Measurements from ENCODE around the gene ASAP3. TPM values are rescaled to one million over a fixed set of nuclear protein-coding genes. Genes with fewer than 3 reads are reported as not detected.
"Not testable (repeated sequence)": the region's sequence is repeated elsewhere in the genome, so short reads cannot be mapped to it uniquely, and the experiment has no call there.

The ASAP3 gene
- total RNA-seq, 1 donor from 2014 or later: 3.6 TPM

DNA sequence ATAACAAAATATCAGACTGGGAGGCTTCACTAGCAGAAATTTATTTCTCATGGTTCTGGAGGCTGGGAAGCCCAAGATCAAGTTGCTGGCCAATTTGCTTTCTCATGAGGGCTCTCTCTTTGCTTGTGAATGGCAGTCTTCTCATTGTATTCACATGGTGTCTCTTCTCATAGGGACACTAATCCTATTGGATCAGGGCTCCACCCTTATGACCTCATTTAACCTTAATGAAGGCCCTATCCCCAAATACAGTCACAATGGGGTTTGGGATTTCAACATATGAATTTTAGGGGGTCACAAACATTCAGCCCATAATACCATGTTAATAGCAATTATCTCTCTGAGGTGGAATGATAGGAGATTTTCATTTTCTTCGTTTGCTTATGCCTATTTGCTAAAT, 84.8 kb downstream of the ASAP3 start:
- no peak for DNase-seq (ENCODE audit: low read depth in 2 of 2)

DNA sequence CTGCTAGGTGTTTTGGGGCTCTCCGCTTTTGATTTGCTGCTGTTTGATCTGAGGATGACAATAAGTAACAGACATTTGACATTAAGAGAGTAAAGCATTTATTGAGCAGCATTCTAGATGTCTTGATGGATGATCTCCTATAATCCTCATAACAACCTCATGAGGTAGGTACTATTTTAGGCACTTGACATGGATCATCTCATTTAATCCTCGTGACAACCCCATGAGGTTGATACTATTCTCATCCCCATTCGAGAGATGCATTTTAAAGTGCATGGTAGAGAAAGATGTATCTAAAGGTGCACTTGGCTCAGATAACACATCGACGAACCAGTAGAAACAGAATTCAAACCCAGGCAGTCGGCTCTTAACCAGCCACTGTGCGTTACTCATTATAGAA, 86.1 kb downstream of the ASAP3 start:
- no peak for DNase-seq (ENCODE audit: low read depth in 2 of 2)

DNA sequence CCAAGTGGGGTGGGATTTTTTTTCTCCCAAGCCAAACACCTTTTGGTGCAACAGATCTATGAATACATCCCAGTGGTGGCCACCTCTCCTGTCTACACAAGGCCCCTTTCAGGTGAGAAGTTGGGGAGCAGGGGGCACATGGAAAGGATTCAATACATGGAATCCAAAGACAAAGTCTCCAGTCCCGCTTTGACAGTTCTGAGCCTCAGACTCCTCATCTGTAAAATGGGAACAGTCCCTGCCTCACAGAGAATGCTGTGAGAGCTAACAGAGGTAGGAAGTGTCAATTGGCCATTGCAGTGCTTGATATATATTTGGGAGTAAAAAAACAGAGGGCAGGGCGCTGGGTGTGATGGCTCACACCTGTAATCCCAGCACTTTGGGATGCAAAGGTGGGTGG, 87.6 kb downstream of the ASAP3 start:
- DNase-seq (ENCODE audit: low read depth in 2 of 2): no peak

GRCh38 chr1:23395849-23396248, 88.1 kb downstream of the ASAP3 start:
- DNase-seq (ENCODE audit: low read depth in 2 of 2): no peak

DNA sequence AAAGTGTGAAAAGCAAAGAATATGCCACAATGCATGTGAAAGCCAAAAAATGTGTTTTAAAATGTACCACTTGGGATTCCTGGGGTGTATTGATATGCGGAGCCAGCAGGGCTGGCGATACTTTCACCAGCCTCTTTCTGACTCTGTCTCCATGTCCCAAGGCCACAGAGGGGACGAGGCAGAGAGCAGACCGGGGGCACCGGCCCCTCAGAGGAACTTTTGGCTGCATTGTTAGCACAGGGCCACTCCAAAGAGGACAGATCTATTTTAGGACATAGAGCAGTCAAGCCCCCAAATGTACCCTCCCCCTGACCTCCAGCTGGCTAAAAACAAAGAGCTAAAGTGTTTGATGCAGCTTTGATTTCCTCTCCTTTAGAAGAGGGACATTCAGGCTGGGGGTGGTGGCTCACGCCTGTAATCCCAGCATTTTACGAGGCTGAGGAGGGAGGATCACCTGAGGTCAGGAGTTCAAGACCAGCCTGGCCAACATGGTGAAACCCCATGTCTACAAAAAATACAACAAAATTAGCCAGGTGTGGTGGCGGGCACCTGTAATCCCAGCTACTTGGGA, 88.7 kb downstream of the ASAP3 start:
- no peak for DNase-seq (ENCODE audit: low read depth in 2 of 2)

GRCh38 chr1:23394684-23395083, 89.3 kb downstream of the ASAP3 start:
- DNase-seq (ENCODE audit: low read depth in 2 of 2): no peak

DNA sequence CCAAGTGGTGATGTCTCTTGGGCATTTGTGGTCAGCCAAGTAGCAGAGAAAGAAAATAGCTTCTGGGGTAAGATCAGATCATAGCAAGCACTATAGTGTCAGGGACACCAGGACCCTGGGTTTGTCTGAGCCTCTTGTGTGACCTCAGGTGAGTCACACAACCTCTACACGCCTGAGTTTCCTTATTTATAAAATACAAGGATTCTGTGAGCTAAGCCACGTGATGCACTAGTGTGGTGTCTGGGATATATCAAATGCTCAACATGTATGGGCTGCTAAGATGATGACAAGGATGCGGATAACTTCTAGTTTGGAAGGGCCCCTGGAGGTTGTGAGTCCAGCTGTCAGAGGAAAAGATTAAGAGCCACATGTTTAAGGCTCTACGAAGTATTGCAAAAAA, 89.8 kb downstream of the ASAP3 start:
- peak in 1 of 2 donors; percentile 65 for DNase-seq (ENCODE audit: low read depth in 2 of 2)

- peak; percentile 41 to 85 for DNase-seq (ENCODE audit: low read depth in 2 of 2)
Observed at GRCh38 chr1:23393706-23394105, 90.3 kb downstream of the ASAP3 start.

- DNase-seq (ENCODE audit: low read depth in 2 of 2): no peak
Observed at GRCh38 chr1:23392125-23392855, 91.7 kb downstream of the ASAP3 start.

- no peak for DNase-seq (ENCODE audit: low read depth in 2 of 2)
Observed at GRCh38 chr1:23389837-23390321, 94.1 kb downstream of the ASAP3 start.

GRCh38 chr1:23387494-23387893, 96.5 kb downstream of the ASAP3 start:
- DNase-seq (ENCODE audit: low read depth in 2 of 2): no peak

- DNase-seq (ENCODE audit: low read depth in 2 of 2): peak in 1 of 2 donors; percentile 52
Observed at GRCh38 chr1:23385119-23385621, 98.8 kb downstream of the ASAP3 start.

- DNase-seq (ENCODE audit: low read depth in 2 of 2): peak in 1 of 2 donors; percentile 59
Observed at GRCh38 chr1:23384312-23385058, 99.5 kb downstream of the ASAP3 start.

DNA sequence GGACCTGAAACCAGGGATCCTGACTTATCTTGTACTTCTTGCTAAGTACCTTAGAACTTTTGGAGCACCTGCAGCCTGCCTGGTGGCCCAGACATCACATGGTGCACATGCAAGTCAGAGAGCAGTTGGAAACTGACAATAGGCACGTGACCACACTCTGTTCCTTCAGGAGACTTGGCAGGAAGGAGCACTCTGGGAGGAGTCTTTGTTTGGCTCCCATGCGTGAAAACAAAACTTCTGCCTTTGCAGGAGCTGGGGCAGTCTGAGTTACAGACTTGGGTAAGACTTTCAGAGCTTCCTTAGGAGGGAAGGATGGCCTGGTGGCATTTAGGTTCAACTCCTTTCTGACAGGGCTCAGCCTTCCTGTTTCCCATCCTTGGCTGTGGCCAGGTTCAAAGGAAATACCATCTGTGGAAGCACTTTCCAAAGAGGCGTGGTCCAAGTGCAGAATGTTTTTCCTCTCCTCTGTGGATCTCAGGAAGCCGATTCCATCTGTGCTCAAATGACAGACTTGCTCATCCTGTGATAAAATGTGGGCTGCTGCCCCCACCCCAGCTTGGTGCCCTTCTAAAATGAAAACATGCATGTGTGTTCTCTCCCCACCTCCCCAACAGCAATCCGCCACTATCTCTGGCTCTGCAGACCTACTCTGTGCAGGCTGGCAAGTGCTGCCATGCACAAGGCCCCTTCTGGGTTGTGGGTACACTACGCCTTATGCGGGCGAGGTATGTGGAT, 100.2 kb downstream of the ASAP3 start:
- no peak for DNase-seq (ENCODE audit: low read depth in 2 of 2)

- no peak for DNase-seq (ENCODE audit: low read depth in 2 of 2)
Observed at GRCh38 chr1:23381233-23381885, 102.6 kb downstream of the ASAP3 start.

DNA sequence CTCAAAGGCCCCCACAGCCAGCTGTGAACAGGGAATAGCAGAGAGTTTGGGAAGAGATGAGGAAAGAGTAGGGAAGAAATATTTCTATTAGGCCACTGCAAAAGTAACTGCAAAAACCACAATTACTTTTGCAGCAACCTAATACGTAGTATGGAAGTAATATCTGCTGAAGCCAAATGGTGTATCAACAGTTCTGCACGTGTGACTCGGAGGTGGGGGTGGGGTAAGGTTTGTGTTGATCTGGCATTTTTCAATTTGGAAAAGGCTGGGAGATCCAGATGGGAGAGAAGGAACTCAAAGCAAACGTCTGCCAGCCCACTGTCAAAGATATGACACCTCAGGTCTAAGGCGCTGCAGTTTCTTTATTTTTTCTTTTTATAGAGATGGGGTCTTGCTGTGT, 103.3 kb downstream of the ASAP3 start:
- DNase-seq (ENCODE audit: low read depth in 2 of 2): no peak

DNA sequence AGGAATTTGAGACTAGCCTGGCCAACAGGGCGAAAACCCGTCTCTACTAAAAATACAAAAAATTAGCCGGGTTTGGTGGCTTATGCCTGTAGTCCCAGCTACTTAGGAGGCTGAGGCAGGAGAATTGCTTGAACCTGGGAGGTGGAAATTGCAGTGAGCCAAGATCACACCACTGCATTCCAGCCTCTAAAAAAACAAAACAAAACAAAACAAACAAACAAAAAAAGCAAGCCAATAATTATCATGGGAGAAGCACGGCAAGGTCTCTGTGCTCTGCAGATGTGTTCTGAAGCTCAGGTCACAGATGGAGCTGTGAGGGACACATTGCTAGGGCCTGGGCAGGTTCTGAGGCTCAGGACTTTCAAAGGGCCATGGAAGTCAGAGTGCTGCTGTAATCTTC, 103.7 kb downstream of the ASAP3 start:
- DNase-seq (ENCODE audit: low read depth in 2 of 2): not testable (repeated sequence)

Measured in dermis microvascular lymphatic vessel endothelial cell (primary cell).